ENCODE data around the gene COA8. TPM values are rescaled to one million over a fixed set of nuclear protein-coding genes. Genes with fewer than 3 reads are reported as not detected.

Gene COA8
- polyA plus RNA-seq, 1 of the 3 experiments (the other 2 are of a cell fraction): 25.2 TPM

DNA sequence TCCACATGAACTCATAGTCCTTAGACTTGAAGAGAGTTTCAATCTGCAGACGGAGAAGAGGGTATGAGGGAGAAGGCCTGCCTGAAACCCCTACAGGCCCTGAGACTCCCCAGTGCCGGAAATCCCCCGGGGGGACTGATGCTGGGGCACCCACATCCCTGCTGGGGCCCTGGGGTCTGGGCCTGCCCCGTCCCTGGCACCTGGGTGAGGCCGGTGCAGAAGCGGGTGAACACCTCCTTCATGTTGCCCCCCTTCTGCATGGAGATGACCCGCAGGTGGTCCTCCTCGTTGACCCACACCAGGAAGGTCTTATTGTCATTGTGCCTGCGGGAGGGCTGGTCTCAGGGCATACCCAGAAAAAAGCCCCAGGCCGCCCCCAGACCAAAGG is 42.5 kb upstream of the COA8 start:
- H3K27ac ChIP-seq (ENCODE audit: low read depth in 2 of 2, low read length in 1 of 2): no peak overlapping the region; a peak in 1 of 4 replicates
- H3K9ac ChIP-seq: no peak overlapping the region
- peaks cover 0 to 20% of the 10 kb centered on the region in 2 experiments; a peak in 1 of 4 replicates for H3K4me1 ChIP-seq (ENCODE audit: control insufficient read depth in 1 of 2, insufficient read depth in 2 of 2, low read depth in 1 of 2, low read length in 1 of 2)
- H3K9me3 ChIP-seq: no peaks in the 10 kb centered on the region
- peaks cover 9% of the 10 kb centered on the region for H3F3A ChIP-seq (replicated peaks; ENCODE audit: insufficient read depth)
- no peak overlapping the region for H2AFZ ChIP-seq (ENCODE audit: low read depth)
- H3K9me2 ChIP-seq: no peaks in the 10 kb centered on the region
- no peak overlapping the region for H3K4me2 ChIP-seq
- 100% methylated on average over 1 of the region's 10 CpGs for WGBS (ENCODE audit: low lambda C conversion rate)
- H3K36me3 ChIP-seq (replicated peaks in 1 of 2; ENCODE audit: control insufficient read depth in 1 of 2, insufficient read depth in 2 of 2, low read length in 1 of 2): peaks cover 0 to 4% of the 10 kb centered on the region in 2 experiments
- TF ChIP-seq SIN3A (IDR thresholded peaks at IDR 0.05; ENCODE audit: borderline replicate concordance, low read depth, low read length): no peak
- TF ChIP-seq GATA2 (CRISPR knock-in tag; IDR thresholded peaks at IDR 0.05): no peak
- TF ChIP-seq, protein P1, sequence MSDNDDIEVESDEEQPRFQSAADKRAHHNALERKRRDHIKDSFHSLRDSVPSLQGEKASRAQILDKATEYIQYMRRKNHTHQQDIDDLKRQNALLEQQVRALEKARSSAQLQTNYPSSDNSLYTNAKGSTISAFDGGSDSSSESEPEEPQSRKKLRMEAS (IDR thresholded peaks at IDR 0.05; ENCODE audit: low read depth): no peak
- TF ChIP-seq, protein P2, sequence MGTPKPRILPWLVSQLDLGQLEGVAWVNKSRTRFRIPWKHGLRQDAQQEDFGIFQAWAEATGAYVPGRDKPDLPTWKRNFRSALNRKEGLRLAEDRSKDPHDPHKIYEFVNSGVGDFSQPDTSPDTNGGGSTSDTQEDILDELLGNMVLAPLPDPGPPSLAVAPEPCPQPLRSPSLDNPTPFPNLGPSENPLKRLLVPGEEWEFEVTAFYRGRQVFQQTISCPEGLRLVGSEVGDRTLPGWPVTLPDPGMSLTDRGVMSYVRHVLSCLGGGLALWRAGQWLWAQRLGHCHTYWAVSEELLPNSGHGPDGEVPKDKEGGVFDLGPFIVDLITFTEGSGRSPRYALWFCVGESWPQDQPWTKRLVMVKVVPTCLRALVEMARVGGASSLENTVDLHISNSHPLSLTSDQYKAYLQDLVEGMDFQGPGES (IDR thresholded peaks at IDR 0.05; ENCODE audit: low read depth, low read length): no peak
- no peak for TF ChIP-seq YY1 (IDR thresholded peaks at IDR 0.05; ENCODE audit: low read depth)
- no peak for TF ChIP-seq NFIC (IDR thresholded peaks at IDR 0.05; ENCODE audit: borderline replicate concordance)
- no peak for TF ChIP-seq FOXM1 (IDR thresholded peaks at IDR 0.05; ENCODE audit: low read depth)
- no peak for TF ChIP-seq CHD2 (IDR thresholded peaks at IDR 0.05; ENCODE audit: low read length, partially characterized antibody)
- TF ChIP-seq, protein P3, sequence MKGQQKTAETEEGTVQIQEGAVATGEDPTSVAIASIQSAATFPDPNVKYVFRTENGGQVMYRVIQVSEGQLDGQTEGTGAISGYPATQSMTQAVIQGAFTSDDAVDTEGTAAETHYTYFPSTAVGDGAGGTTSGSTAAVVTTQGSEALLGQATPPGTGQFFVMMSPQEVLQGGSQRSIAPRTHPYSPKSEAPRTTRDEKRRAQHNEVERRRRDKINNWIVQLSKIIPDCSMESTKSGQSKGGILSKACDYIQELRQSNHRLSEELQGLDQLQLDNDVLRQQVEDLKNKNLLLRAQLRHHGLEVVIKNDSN (IDR thresholded peaks at IDR 0.05; ENCODE audit: borderline replicate concordance, low read depth): no peak
- TF ChIP-seq, protein P4, sequence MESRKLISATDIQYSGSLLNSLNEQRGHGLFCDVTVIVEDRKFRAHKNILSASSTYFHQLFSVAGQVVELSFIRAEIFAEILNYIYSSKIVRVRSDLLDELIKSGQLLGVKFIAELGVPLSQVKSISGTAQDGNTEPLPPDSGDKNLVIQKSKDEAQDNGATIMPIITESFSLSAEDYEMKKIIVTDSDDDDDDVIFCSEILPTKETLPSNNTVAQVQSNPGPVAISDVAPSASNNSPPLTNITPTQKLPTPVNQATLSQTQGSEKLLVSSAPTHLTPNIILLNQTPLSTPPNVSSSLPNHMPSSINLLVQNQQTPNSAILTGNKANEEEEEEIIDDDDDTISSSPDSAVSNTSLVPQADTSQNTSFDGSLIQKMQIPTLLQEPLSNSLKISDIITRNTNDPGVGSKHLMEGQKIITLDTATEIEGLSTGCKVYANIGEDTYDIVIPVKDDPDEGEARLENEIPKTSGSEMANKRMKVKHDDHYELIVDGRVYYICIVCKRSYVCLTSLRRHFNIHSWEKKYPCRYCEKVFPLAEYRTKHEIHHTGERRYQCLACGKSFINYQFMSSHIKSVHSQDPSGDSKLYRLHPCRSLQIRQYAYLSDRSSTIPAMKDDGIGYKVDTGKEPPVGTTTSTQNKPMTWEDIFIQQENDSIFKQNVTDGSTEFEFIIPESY (IDR thresholded peaks at IDR 0.05; ENCODE audit: borderline replicate concordance, low read depth): no peak
- TF ChIP-seq RXRA (IDR thresholded peaks at IDR 0.05; ENCODE audit: borderline replicate concordance, low read depth): no peak
- TF ChIP-seq GABPA (IDR thresholded peaks at IDR 0.05; ENCODE audit: low read depth): no peak
- no peak for TF ChIP-seq JUND (IDR thresholded peaks at IDR 0.05)
- ChIA-PET POLR2A (interaction anchor here (1.4 kb wide), 1 partner anchor 186 kb away, joined by 3 read pairs; the partner anchor contains the start of gene EIF5), CTCF (interaction anchor here (0.9 to 9.6 kb wide), 9 partner anchors 10 to 144 kb away, joined by 3 to 194 read pairs (median 9); partner anchors contain the start of gene TRMT61A)
- H4K20me1 ChIP-seq (ENCODE audit: insufficient read depth): no peaks in the 10 kb centered on the region
- peak overlapping the region in 1 of 2 experiments; percentile 3; a peak in 1 of 4 replicates for H3K4me3 ChIP-seq (ENCODE audit: low read depth in 2 of 2, low read length in 1 of 2)
- H3K79me2 ChIP-seq (ENCODE audit: insufficient read depth): no peaks in the 10 kb centered on the region
- DNase-seq: peak; percentile 36
- H3K27me3 ChIP-seq (ENCODE audit: insufficient read depth): peaks cover 16% of the 10 kb centered on the region
